Tibial nerve (tissue), 4 donors: ENCODE measurements around the gene GPC3. TPM values are rescaled to one million over a fixed set of nuclear protein-coding genes. Genes with fewer than 3 reads are reported as not detected.
"Not testable (repeated sequence)": the region's sequence is repeated elsewhere in the genome, so short reads cannot be mapped to it uniquely, and the experiment has no call there.

Experiments
- DNase-seq, 2 donors: peaks; one replicate each; pipeline ENCODE4 v3.0.0-alpha.2; 2019; ENCODE audit warnings: low spot score in 2 of 2
- H3K27ac ChIP-seq, 4 donors: fragments of 200-600 bp; sonication (generic) in 3 of 4; one replicate each; pipeline ENCODE4 v1.5.1; 2017 to 2019; ENCODE audit warnings: mild to moderate bottlenecking in 1 of 4
- H3K27me3 ChIP-seq, 2 donors: fragments of 200-600 bp; sonication (generic) in 1 of 2; one replicate each; pipeline versions ENCODE4 v1.5.1 to v1.6.0; 2017 to 2019
- H3K36me3 ChIP-seq, 3 donors: fragments of 200-600 bp; sonication (generic); one replicate each; pipeline ENCODE4 v1.5.1; 2018 to 2019
- H3K4me1 ChIP-seq, 4 donors: fragments of 200-600 bp; sonication (generic) in 3 of 4; one replicate each; pipeline ENCODE4 v1.5.1; 2017 to 2019
- H3K4me3 ChIP-seq, 4 donors: fragments of 200-600 bp; sonication (generic) in 3 of 4; one replicate each; pipeline ENCODE4 v1.5.1; 2017 to 2019; ENCODE audit warnings: mild to moderate bottlenecking in 1 of 4, moderate library complexity in 1 of 4
- H3K9me3 ChIP-seq, 4 donors: fragments of 200-600 bp; sonication (generic) in 3 of 4; one replicate each; pipeline ENCODE4 v1.5.1; 2017 to 2019
- EP300 ChIP-seq, 2 donors: sonication (generic); formaldehyde crosslinking; IDR thresholded peaks; one replicate each; pipeline ENCODE4 v1.6.1; 2017; ENCODE audit warnings: antibody characterized with exemption in 2 of 2, mild to moderate bottlenecking in 1 of 2
- POLR2A ChIP-seq, 2 donors: fragments of 450-650 bp; IDR thresholded peaks; one replicate each; pipeline ENCODE4 v1.6.1; 2017; ENCODE audit warnings: antibody characterized with exemption in 2 of 2, mild to moderate bottlenecking in 2 of 2, moderate library complexity in 2 of 2
- WGBS, 2 donors: methylation state at CpG; one replicate each; pipeline ENCODE4 v1.1.5; 2018; 5-methylcytosine and 5-hydroxymethylcytosine counted together
- total RNA-seq, 4 donors: library from RNA; depleted of rRNA; stranded (reverse); fragments of >200 nt; gene quantifications; one replicate each; pipeline ENCODE4 v1.1.0, GENCODE V29; 2016
- TF ChIP-seq, protein P1 (sequence below), 5 experiments: fragments of 200-600 bp in 3 of 5; fragments of 450-650 bp in 2 of 5; sonication (generic) in 3 of 5; IDR thresholded peaks; one replicate each; pipeline ENCODE4 v1.5.1; 2016 to 2019; ENCODE audit warnings: antibody characterized with exemption in 5 of 5, mild to moderate bottlenecking in 3 of 5, moderate library complexity in 2 of 5

The GPC3 gene
- total RNA-seq, 4 donors from 2014 or later = 60.5 to 116 (median 72.8) TPM

DNA sequence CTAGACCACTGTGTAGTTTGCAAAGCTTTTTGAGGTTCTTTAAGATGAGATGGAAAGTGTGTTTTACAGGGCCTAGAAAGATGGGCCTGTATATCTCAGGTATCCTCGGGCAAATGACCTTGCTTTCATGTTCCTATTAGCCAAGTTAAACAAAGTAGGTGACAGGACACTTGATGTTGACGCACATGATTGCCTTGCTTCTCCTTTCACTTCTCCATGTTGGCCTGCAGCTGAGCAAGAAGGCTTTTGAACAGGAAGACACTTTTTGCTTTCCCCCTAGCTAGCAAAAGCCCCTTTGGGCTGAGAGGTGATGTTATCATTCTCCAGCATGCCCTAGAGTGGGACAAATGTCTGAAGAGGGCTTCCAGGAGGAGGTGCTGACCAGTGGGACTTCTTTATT lies 202.1 kb downstream of the GPC3 start:
- no peaks in the 10 kb centered on the region for H3K36me3 ChIP-seq
- no peaks in the 10 kb centered on the region for H3K4me1 ChIP-seq
- TF ChIP-seq POLR2A (IDR thresholded peaks at IDR 0.05) (no peak), EP300 (IDR thresholded peaks at IDR 0.05) (no peak)
- TF ChIP-seq, protein P1, sequence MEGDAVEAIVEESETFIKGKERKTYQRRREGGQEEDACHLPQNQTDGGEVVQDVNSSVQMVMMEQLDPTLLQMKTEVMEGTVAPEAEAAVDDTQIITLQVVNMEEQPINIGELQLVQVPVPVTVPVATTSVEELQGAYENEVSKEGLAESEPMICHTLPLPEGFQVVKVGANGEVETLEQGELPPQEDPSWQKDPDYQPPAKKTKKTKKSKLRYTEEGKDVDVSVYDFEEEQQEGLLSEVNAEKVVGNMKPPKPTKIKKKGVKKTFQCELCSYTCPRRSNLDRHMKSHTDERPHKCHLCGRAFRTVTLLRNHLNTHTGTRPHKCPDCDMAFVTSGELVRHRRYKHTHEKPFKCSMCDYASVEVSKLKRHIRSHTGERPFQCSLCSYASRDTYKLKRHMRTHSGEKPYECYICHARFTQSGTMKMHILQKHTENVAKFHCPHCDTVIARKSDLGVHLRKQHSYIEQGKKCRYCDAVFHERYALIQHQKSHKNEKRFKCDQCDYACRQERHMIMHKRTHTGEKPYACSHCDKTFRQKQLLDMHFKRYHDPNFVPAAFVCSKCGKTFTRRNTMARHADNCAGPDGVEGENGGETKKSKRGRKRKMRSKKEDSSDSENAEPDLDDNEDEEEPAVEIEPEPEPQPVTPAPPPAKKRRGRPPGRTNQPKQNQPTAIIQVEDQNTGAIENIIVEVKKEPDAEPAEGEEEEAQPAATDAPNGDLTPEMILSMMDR (IDR thresholded peaks at IDR 0.05) = no peak
- no peaks in the 10 kb centered on the region for H3K9me3 ChIP-seq
- H3K27ac ChIP-seq = no peak overlapping the region
- H3K4me3 ChIP-seq = no peak overlapping the region
- WGBS, 2 donors = 70 to 95% methylated on average over 2 of the region's 2 CpGs
- peaks cover 0 to 12% of the 10 kb centered on the region in 2 donors for H3K27me3 ChIP-seq
- DNase-seq = no peak

DNA sequence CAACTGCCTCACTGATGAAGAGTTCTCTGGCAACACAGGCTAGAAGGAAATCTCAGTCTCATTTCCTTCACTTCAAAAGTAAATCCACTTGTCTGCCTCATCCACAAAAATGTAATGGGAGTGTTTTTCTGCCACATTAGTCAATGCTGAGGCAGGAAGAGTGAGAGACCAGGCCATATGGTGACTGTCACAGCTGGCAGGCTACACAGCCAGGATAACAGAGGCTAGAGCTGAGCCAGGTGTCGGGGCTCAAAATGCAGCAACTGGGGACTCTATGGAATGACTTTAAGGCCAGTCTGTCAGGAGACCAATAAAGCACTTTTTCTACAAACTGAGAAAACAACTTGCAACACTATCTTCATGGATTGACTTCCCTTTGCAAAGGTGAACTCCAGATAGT lies 204.2 kb downstream of the GPC3 start:
- peaks cover 0 to 12% of the 10 kb centered on the region in 2 donors for H3K27me3 ChIP-seq

DNA sequence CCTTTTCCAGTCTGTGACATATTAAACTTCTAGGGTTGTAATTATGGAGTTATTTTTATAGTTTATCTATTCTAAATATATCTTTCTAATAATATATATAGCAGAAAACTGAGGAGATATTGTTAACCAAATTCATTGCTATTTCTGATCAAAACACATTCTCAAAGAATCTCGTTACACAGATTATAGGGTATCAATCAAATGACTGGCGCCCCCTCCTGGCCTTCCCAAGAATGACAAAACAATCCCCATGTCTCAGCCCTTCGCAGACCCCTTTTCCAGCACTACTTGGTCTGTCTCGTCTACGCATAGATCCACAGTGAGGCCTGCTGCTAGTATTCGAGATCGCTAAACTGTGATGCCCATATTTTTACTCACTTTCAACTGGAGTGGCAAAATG lies 209.3 kb downstream of the GPC3 start:
- Histone ChIP-seq H3K4me1 (no peaks in the 10 kb centered on the region), H3K27me3 (peaks cover 0 to 5% of the 10 kb centered on the region in 2 donors), H3K36me3 (no peaks in the 10 kb centered on the region), H3K27ac (no peak overlapping the region), H3K9me3 (no peaks in the 10 kb centered on the region), H3K4me3 (no peak overlapping the region)
- no peak for TF ChIP-seq EP300 (IDR thresholded peaks at IDR 0.05)
- TF ChIP-seq, protein P1 (IDR thresholded peaks at IDR 0.05) = peak in 1 of 5 experiments; percentile 25
- 61 to 81% methylated on average over 7 of the region's 7 CpGs for WGBS, 2 donors
- no peak for DNase-seq

More for the DNA sequence above, 204.2 kb downstream of the GPC3 start:
- Histone ChIP-seq H3K36me3 (no peaks in the 10 kb centered on the region), H3K27ac (no peak overlapping the region), H3K4me3 (no peak overlapping the region), H3K4me1 (no peaks in the 10 kb centered on the region), H3K9me3 (no peaks in the 10 kb centered on the region)
- DNase-seq = no peak
- 72 to 88% methylated on average over 1 of the region's 1 CpG for WGBS, 2 donors
- TF ChIP-seq, protein P1 (IDR thresholded peaks at IDR 0.05) = no peak
- TF ChIP-seq POLR2A (IDR thresholded peaks at IDR 0.05) (no peak), EP300 (IDR thresholded peaks at IDR 0.05) (no peak)

DNA sequence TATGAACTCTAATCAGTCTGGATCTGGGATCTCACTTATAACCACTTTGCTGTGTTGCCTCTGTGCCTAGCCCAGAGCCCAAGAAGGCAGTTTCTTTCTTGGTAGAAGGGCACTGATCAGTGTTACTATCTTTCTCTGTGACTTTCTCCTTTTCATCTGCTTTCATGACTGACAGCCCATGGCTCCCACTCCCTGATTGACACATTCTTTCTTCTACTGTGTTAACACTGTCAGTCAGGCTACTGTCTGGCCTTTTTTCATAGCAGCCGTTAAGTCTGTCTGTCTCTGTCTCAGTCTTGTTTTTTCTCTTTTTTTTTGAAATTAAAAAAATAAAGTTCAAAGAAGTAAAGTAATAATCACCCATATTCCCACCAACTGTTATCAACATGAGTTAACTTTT lies 210.6 kb downstream of the GPC3 start:
- H3K4me1 ChIP-seq = no peaks in the 10 kb centered on the region
- peaks cover 0 to 3% of the 10 kb centered on the region in 2 donors for H3K27me3 ChIP-seq
- no peaks in the 10 kb centered on the region for H3K9me3 ChIP-seq
- no peak overlapping the region for H3K4me3 ChIP-seq
- no peak for TF ChIP-seq POLR2A (IDR thresholded peaks at IDR 0.05)
- TF ChIP-seq, protein P1 (IDR thresholded peaks at IDR 0.05) = no peak
- no peak for TF ChIP-seq EP300 (IDR thresholded peaks at IDR 0.05)
- H3K27ac ChIP-seq = no peak overlapping the region
- DNase-seq = no peak
- WGBS, 2 donors = 76 to 77% methylated on average over 1 of the region's 1 CpG
- no peaks in the 10 kb centered on the region for H3K36me3 ChIP-seq

DNA sequence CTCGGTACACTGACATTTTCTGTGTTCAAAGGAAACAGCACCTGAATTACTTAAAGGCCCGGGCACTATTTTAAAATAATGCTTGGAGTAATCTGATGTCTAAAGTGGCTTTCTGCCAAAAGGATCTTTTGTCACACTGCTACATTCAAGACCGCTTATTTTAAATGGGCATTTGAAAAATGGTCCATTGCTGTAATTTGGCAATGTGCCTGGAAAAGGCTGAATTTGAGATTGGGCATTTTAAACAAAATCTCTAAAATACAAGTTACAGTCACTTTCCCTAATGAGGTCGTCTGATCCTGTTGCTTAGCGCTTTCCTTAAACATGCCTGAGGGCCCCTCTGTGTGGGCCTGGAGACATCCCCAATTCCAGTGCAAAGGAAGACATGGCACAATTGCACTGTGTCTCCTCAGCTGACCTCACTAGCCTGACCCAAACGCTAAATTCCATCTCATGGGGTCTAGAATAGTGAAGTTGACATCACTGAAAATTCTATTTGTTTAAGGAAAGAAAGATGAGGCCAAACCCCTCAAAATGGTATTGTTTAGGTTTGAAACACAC lies 214.2 kb downstream of the GPC3 start:
- Histone ChIP-seq H3K36me3 (no peaks in the 10 kb centered on the region), H3K27me3 (no peaks in the 10 kb centered on the region), H3K4me3 (no peak overlapping the region), H3K4me1 (no peaks in the 10 kb centered on the region), H3K9me3 (no peaks in the 10 kb centered on the region), H3K27ac (no peak overlapping the region)
- TF ChIP-seq POLR2A (IDR thresholded peaks at IDR 0.05) = no peak
- TF ChIP-seq EP300 (IDR thresholded peaks at IDR 0.05) = no peak
- TF ChIP-seq, protein P1 (IDR thresholded peaks at IDR 0.05) = no peak
- DNase-seq = no peak
- whole genome bisulfite sequencing, 2 donors = 33 to 41% methylated on average over 6 of the region's 6 CpGs

DNA sequence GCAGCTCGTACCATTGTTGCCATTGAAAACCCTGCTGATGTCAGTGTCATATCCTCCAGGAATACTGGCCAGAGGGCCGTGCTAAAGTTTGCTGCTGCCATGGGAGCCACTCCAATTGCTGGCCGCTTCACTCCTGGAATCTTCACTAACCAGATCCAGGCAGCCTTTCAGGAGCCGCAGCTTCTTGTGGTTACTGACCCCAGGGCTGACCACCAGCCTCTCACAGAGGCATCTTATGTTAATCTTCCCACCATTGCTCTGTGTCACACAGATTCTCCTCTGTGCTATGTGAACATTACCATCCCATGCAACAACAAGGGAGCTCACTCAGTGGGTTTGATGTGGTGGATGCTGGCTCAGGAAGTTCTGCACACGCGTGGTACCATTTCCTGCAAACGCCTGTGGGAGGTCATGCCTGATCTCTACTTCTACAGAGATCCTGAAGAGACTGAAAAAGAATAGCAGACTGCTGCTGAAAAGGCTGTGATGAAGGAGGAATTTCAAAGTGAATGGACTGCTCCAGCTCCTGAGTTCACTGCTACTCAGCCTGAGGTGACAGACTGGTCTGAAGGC lies 222.3 kb downstream of the GPC3 start:
- not testable (repeated sequence) for H3K27ac ChIP-seq, H3K9me3 ChIP-seq, H3K27me3 ChIP-seq, H3K4me3 ChIP-seq, H3K4me1 ChIP-seq, DNase-seq, H3K36me3 ChIP-seq
- 76 to 91% methylated on average over 7 of the region's 7 CpGs for WGBS, 2 donors
